Esophagus squamous epithelium (tissue), 4 donors: ENCODE data around the gene MAPK8IP1.

ENCODE experiments used
- POLR2A ChIP-seq, 4 donors: fragments of 450-650 bp; IDR thresholded peaks; one replicate each; pipeline ENCODE4 v1.6.1; 2017; ENCODE audit warnings: antibody characterized with exemption in 4 of 4, mild to moderate bottlenecking in 4 of 4, moderate library complexity in 3 of 4
- TF ChIP-seq, protein P1 (sequence below), 6 experiments: fragments of 450-650 bp in 4 of 6; fragments of 200-600 bp in 2 of 6; sonication (generic) in 2 of 6; IDR thresholded peaks; one replicate each; pipeline ENCODE4 v1.5.1; 2016 to 2019; ENCODE audit warnings: antibody characterized with exemption in 6 of 6, mild to moderate bottlenecking in 4 of 6, moderate library complexity in 4 of 6

DNA sequence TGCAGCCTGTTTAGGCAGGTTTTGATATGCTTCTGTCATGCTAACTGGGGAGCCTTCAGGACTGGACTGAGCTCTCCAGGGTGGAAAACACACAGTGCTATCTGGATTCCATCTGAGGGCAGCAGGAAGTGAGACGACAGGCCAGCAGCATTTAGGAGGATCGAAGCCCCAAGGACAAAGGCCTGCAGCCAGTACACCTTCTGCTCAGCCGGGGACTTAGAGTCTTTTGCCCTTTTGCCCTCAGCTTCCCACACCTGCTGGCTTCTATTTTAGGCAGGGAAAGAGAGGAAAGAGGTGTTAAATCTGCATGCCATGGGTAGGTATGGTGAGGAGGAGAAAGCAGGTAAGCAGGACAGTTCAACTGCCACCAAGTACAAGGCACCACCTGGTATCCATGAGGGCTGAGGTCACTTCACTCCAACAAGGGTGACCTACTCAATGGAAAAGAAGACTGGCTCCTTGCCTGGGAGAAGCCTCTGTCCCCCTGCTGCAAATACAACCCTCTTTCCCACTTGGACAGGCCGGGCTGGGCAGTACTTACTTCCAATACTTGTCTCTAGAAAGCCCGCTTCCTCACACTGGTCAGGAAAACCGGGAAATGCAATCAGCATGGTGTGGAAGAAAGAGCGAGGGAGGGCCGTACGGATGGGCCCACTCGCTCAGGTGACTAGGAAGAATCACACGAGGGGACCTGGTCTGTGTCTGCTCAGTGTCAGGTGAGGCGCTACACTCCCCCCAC is 49.3 kb downstream of the MAPK8IP1 start:
- TF ChIP-seq, protein P1, sequence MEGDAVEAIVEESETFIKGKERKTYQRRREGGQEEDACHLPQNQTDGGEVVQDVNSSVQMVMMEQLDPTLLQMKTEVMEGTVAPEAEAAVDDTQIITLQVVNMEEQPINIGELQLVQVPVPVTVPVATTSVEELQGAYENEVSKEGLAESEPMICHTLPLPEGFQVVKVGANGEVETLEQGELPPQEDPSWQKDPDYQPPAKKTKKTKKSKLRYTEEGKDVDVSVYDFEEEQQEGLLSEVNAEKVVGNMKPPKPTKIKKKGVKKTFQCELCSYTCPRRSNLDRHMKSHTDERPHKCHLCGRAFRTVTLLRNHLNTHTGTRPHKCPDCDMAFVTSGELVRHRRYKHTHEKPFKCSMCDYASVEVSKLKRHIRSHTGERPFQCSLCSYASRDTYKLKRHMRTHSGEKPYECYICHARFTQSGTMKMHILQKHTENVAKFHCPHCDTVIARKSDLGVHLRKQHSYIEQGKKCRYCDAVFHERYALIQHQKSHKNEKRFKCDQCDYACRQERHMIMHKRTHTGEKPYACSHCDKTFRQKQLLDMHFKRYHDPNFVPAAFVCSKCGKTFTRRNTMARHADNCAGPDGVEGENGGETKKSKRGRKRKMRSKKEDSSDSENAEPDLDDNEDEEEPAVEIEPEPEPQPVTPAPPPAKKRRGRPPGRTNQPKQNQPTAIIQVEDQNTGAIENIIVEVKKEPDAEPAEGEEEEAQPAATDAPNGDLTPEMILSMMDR (IDR thresholded peaks at IDR 0.05) = no peak
- TF ChIP-seq POLR2A (IDR thresholded peaks at IDR 0.05) = no peak
